NCI-H526 treated with DMSO at 0.1 percent for 48 hours (cell line): ENCODE data around the gene RTL9.
A peak's percentile ranks its signal among the peaks of the same experiment; 100 is the strongest.
"Not testable (repeated sequence)": the region's sequence is repeated elsewhere in the genome, so short reads cannot be mapped to it uniquely, and the experiment has no call there.

Source experiments
- DNase-seq: peaks from one replicate; lab custom pipeline; 2025; lab: John Stamatoyannopoulos, UW

The RTL9 gene

DNA sequence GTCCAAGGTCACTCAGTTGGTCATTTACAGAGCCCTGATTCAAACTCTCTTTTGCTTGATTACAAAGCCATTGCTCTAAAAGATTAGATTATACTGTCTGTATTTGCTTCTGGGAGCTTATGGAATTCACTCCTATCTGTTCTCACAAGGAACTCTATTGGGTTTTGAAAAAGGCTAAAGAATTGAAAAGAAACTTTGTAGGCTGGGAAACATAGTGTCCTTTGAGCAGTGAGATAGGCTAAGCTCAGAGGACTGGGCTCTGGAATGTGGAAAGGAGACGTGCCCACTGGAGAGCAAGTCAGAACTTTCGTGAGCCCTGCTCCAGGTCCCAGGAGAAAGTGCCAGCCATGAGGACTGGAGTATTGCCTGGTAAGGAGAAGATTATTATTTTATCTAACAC is at the start of gene RTL9:
Gene RTL9, plus strand, starts transcription at position 301 of the 400 bp plus-strand sequence. CDS start 91,770 bp downstream, outside the sequence.
- no peak for DNase-seq

DNA sequence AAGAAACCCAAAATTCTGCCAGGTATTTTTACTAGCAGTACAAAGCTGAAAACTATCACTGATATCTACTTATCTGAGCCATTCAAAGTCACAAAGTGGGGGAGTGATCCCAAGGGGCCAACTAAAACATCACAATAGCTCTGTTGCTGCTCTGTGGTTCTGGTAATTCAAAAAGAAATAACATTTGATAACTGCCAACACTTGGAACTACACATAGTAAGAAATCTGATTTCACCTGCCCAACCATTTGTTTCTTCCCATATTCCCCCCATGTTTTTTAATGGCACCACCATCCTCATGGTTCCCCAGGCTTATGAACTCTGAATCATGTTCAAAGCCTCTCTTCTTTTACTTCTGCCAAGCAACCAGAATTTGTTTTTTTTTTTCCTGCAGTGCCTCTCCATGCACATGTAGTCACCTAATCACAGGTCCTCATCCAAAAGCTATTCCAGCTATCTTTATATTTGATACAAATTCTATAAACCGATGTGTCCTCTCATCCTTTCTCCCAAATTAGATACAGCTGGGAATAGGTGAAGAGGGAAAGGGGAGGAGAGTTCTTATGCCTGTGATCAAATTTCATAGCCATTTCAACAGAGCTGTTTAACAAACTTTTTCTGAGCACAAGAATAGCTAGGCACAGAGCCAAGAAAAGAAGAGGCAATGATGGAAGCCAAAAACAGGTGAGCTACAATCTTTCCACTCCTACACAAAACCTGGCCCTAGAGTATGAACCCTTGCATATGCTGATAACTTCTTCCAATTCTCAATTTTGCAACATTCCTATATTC is 48.5 kb upstream of the RTL9 start:
- no peak for DNase-seq

DNA sequence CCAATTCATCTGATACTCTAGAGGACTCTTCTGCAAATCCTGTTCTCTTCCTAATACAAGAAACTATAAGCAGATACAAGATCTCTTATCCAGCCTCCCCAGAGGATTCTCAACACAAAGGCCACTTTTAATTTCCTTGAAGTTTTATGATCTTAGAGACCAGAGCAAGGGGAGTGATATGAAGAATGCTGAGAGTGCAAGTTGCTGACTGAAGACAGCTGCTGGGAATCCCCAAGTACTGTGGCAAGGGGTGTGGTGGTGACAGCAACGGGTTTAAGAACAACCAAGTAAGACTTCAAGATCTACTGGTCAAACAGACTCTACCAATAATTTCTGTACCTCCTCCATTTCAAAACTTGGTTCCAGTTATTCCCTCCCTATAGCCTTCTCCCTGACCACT is 47.8 kb upstream of the RTL9 start:
- no peak for DNase-seq

DNA sequence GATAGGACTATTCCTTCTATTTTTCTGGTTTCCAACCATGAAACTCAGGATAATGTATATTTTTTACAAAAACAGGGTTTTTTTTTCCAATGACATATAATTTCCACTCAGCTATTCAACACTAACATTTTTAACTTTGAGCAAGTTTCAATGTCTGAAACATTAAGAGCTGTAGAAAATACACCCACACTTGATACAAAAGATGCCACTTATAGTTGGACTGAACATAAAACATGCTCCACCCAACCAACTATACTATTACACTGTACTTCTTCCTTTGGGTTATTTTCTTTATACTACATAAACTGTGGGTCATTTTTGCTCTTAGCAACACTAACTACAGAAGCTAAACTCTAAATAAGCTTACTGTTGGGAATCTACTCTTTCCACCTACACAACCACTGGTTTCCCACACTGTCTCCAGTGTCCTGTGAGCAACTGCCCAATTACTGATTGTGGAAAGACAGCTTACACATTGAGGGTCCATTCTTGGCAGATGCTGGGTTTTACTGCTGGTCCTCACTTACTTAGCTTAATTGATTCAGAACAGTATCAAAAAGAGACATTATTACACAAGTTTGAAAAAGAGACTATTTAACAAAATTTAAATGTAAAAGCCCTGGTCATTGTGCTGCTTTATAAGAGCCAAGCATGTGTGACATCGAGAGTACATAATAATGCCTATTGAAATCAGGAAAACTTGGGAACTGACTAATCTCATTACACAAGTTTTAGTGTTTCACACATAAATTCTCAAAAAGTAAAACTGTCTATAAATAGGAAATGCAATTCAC is 47.0 kb upstream of the RTL9 start:
- no peak for DNase-seq

DNA sequence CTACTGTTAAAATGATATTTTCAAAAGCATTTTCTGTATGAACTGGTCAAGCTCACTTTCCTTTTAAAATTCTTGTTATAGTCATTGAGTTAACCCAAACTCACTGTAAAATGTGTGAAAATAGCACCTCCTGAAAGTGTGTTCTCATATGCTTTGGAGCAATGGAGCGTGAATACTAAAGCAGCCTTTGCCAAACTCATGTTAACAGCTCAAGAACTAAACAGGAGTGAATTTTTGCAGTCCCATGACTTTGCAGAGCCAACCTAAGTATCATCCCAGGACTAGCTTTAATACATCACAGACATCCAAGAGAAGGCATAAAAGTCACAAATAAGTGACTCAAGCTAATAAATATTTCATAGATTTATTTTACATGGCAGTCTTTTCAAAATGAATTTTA is 43.1 kb upstream of the RTL9 start:
- no peak for DNase-seq

DNA sequence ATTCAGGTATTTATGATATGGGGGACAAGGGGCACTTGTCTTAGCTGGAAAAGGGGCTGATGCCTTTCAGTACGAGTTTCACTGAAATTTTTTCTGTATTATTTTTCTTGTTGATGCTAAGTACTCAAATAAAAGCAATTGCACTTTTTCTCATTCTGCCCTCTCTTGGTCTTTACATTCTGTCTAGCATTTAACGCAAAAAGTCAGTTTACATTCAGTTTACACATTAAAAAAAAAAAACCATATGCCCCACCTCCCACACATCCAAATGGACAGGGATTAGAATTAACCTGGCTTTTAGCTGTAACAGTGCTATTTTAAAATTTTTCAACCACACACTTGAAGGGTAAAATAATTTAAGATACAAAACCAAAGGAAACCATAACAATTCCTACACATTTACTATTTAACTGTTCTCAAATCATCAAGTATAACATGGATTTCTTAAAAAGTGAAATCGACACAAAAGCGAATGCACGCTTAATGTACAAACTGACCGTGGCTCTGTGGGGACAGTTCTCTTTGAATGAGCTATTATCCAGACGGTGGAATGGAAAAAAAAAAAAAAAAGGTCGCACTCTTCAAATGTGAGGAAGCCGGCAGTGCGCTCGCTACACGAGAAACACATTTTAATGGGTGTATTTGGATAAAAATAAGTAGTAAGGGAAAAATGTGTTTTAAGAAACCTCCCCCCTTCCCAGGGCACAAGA is 42.1 kb upstream of the RTL9 start:
- DNase-seq: no peak

DNA sequence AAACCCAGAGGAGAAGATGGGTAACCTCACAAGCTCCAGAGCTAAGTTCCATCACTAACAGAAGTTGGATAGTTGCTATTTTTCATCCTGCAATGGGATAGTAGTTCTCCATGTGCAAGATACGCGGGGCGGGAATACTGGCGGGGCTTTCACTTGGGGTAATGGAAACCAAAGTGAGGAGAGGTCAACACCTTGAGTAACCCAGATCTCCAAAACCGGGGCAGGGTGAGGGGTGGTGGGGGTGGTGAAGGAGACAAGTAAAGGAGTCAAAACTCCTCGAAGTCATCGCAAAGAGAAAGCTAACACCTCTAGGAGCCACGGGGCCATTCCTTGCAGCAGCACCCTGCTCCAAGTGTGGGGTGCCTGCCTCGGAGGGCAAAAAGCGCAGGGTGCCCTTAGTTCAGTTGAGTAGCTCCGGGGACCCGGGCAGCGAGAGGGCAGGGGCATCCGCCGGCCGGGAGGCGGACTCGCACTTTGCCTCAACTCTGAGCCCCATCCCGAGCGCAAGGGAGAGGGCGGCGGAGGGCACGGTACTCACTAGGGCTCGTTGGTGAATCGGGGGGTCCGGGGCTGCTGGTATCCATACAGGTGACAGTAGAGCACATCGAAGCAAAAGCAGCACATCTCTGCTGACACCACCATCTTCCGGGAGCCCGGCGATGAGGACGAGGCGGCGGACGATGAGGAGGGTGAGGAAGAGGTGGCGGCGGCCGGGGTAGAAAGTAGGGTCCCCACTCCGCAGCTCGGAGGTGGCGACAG is 41.4 kb upstream of the RTL9 start:
- peak; percentile 23 for DNase-seq

DNA sequence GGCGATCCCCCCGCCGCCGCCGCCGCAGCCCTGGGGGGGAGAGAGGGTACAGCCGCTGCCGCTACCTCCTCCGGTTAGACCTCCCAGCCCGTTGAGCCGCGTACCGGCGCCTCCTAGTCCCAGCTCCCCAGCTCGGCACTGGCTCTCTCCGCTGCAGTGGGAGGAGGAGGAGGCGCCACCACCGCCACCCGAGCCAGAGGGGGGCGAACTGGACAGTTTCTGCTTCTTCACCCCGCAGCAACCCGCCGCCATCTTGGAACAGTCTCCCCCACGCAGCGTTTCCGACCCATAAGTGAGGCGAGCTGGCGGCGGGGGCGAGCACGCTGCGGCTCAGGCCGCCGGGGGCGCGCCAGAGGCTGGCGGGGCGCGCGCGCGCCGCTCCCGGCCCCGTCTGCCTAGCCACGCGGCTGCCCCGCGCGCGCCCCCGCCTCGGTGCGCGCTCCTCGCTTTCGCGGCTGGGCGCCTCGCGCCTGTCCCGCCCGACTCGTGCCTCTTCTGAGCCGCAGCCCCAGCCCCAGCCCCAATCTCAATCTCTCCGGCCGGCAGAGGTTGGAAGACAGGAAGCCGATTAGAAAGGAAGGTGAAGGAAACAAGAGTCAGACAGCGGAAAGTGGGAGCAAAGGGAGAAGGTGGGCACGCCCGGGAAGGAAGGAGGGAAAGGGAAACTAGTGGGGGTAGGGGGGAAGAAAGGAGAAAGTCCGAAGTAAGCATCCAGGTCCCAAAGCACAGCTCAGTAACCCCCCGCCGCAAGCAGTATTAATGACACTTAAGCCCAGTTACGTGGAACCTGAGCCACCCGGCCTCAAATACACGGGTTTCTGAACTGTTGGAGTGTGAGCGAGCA is 40.6 kb upstream of the RTL9 start, which contains the start of gene AMMECR1:
Gene AMMECR1, minus strand, starts transcription at position 266 of the 844 bp plus-strand sequence. Its CDS starts 14 bp downstream, at position 252.
- peak; percentile 74 for DNase-seq

DNA sequence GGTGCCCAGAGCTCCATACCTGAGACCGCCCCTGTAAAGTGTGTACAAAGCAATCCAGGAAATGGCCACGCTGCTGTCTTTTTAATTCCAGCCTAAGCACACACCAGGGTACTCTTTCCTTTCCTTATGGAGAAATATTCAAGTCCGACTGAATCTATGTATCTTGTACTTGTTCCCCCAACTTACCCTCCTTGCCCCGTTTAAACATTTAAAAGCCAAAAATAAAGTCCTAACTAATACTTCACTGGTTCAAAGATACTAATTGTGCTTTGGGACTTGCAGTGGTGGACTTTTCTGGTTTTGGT is 40.0 kb upstream of the RTL9 start:
- no peak for DNase-seq

DNA sequence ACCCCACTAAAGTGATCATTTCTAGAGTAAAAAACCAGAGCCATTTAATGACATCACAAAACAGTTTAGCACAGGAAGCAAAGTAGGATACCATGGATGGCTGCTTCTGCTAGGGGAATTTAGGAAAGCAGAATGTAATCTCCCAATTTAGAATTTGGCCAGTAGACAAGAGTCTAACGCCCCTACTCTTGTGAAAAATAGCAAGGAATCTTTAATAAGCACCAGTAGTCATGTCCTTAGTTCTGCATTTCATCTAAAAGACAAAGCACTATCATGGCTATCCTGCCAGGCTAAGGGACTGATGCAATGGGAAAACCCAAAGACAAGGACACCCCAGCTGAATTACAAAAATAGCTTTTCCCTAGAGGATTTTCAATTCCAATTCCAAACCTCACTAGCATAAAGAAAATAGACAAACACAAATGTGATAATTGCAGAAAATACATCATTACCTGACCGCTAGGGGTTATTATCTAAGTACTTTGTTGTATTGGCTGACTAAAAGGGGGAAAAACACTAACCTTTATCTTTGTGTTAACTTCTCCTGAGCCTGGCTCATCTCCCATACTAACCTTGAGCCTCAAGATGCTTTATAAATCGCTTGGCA is 38.2 kb upstream of the RTL9 start:
- no peak for DNase-seq

DNA sequence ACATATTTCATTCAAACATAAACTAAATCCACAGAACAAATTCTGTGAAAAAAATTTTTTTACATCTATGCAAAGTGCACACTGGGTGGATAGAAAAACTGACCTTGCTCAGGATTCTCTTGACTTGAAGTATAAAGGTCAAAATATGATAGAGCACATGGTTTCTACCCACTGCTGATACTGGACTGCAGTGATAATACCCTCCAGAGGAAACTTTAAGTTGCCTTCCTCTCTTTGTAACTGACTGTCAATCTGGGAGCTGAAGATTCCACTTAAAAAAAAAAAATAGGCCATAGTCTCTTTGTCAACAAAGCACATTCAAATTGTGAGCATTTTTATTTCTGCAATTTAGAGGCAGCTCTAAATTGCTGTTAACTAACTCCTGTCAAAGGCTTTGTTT is 37.6 kb upstream of the RTL9 start:
- DNase-seq: no peak

DNA sequence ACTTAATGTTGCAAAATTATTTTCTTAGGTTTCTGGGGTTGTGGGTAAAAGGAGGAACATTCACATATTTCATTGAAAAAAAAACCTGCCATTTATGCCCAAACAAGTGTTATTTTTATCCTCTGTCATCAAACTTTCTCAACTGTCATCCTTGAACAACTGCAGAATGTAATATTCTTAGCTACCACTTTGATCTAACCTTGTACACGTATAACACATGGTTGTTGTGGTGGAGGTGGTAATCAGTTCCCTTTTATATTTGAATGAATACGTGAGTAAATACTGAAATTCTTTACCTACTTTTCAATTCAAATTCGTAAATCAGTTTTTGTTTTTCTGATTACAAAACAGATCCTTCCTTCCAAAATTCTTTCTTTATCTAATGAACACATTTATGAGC is 37.0 kb upstream of the RTL9 start:
- no peak for DNase-seq

DNA sequence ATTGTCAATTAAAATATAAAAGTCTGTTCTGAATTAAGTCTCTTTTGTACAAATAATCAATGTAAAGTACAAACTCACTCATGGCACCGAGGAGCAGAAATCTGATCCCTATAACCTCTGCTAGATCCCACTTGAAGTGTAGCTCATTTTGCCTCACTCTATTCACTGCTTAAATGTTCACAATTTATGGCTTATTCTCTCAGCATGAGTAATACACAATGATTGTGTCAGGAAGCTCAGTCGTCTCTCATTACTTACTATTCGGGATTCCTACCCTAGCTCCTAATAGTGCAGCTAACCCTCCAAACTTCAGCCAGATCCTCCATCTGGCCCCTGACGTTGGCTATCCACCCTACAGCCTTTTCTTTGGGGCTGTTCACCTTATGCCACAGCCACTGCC is 36.0 kb upstream of the RTL9 start:
- DNase-seq: no peak

DNA sequence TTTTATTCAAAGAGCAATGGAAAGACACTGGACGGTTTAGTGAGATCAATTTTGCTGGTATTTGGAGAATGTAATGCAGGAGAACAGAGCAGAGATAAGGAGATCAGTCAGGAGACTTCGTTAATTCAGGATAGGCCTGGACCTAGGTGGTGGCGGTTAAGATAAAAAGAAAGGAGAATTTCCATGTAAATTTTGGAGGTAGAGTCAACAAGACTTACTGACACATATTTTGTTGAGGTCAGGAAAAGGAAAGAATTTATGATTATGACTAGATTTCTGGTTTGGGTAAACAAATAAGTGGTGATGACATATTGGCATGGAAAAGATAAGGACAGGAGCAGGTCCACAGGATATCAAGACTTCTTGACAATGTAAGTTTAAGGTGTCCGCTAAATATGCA is 31.9 kb upstream of the RTL9 start:
- no peak for DNase-seq

DNA sequence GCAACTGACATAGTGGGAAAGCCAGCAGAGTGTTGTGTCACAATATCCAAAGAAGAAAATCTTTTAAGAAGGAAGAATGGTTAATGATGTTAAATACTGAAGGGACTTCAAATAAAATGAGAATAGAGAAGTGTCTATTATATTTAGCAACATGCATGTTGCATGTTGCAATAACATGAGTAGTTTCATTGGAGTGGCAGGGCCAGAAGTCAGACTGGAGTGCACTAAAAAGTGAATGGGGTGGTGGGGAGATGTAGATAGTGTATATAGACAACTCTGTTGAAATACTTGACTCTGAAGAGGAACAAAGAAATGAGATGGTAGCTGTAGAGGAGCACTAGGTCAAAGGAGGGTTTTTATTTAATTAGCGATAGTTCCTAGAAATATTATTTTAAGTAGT is 31.3 kb upstream of the RTL9 start:
- DNase-seq: no peak

DNA sequence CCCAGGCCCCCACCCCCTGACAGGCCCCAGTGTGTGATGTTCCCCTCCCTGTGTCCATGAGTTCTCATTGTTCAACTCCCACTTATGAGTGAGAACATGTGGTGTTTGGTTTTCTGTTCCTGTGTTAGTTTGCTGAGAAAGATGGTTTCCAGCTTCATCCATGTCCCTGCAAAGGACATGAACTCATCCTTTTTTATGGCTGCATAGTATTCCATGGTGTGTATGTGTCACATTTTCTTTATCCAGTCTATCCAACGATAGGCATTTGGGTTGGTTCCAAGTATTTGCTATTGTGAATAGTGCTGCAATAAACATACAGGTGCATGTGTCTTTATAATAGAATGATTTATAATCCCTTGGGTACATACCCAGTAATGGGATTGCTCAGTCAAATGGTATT is 30.0 kb upstream of the RTL9 start:
- DNase-seq: not testable (repeated sequence)

DNA sequence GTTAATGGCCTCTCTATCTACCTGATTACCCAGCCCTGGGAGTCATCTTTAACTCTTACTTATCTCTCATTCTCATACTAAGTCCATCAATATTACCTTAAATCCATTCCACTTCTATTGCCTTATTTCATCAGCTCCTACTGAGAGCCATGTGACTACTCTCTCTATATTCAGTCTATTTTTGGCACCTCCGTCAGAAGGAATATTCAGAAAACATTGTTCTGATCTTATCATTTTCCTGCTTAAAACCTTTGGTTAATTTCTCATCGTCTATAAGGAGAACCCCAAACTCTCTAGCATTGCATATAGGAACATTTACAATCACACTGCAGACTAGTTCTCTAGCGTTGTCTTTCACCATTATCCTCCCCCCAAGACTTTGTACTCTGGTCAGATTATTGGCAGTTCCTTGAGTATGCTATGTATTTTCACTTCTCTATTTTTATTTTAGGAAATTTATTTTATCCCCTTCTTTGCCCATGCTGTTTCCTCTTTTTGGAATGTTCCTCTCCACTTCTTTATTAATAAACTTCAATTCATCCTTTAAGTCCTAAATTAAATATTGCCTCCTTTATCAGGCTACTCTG is 27.1 kb upstream of the RTL9 start:
- DNase-seq: no peak

DNA sequence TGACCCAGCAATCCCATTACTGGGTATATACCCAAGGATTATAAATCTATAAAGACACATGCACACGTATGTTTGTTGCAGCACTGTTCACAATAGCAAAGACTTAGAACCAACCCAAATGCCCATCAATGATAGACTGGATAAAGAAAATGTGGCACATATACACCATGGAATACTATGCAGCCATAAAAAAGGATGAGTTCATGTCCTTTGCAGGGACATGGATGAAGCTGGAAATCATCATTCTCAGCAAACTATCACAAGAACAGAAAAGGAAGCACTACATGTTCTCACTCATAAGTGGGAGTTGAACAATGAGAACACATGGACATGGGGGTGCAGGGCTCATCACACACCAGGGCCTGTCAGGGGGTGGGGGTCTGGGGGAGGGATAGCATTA is 25.2 kb upstream of the RTL9 start:
- DNase-seq: not testable (repeated sequence)

DNA sequence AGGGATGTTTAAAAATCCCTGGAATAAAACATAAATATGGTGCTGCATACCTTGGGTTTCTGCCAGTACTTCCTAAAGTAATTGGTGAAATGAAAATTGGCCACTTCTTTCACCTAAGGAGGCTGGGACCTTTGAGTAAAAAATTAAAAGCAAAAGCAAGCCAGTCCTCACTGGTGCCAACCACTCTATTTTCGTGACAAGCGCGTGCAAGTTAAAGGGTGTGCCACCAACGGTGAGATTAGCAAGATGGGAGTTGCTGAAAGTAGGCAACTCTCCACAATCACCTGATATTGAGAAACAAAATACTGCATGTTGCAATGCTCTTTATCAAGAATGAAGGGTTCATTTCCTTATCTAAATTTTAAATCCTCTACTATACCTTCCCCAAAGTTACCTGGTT is 19.7 kb upstream of the RTL9 start:
- DNase-seq: no peak
